Measurements from ENCODE around the gene EGFLAM.

- TF ChIP-seq POLR2AphosphoS5 (IDR thresholded peaks at IDR 0.05) (no peak), RAD21 (conservative IDR thresholded peaks at IDR 0.05) (no peak), CTCF (IDR thresholded peaks at IDR 0.05; ENCODE audit: poor library complexity, severe bottlenecking) (no peak), EP300 (conservative IDR thresholded peaks at IDR 0.05; ENCODE audit: poor library complexity, severe bottlenecking) (no peak), SMC3 (conservative IDR thresholded peaks at IDR 0.05; ENCODE audit: poor library complexity) (no peak), REST (IDR thresholded peaks at IDR 0.05; ENCODE audit: borderline replicate concordance) (no peak)
Measured at GRCh38 chr5:38292228-38292627, 33.9 kb downstream of the EGFLAM start.

All from neural cell (in vitro differentiated cells).